T-helper 2 cell treated with Interferon-gamma antibody and Interleukin-4, amounts not matched to agents 100 ng/mL and 5 ng/mL, for 36 hours (primary cell): Measurements from ENCODE around the gene PNKD. TPM values are rescaled to one million over a fixed set of nuclear protein-coding genes. Genes with fewer than 3 reads are reported as not detected.

Experiments
- intact Hi-C: fragments of 100-400 bp; cut with micrococcal nuclease; formaldehyde crosslinking; loops from one replicate; pipeline ENCODE4 v1.15.1; 2023
- total RNA-seq: library from RNA; stranded (reverse); gene quantifications from 2 replicates; pipeline ENCODE4 v1.2.3, GENCODE V29; 2022

The PNKD gene
- total RNA-seq, 1 donor from 2014 or later: 26.3 TPM

DNA sequence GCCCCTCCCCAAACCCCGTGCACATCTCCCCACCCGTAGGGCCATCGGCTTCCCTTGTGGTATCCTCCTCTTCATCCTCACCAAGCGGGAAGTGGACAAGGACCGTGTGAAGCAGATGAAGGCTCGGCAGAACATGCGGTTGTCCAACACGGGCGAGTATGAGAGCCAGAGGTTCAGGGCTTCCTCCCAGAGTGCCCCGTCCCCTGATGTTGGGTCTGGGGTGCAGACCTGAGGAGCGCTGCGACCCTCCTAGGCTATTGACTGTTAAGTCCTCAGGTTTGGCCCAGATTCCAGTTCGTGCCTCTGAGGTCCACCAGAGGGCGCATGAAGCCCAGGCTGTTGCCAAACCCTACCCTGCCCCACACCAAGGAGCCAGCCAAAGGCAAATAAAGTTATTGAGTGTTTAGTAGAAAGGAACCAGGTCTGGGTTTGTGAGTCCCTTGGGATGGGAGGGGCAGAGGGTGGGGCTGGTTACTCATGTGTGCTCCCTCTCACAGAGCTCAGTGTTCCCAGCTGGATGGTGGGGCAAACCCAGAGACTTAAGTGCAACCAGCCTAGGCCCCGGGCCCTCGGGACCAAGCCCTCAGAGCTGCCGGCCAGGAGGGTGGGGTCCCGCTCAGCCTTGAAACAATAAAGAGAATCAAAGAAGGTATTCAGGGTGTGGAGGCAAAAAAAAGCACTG lies 2.4 kb downstream of the PNKD start:
- intact Hi-C loops: loop anchor here (1.0 to 5.0 kb wide), 2 partner anchors 84 to 1270 kb away; partner anchors contain the start of genes CATIP, CHPF and TMEM198

DNA sequence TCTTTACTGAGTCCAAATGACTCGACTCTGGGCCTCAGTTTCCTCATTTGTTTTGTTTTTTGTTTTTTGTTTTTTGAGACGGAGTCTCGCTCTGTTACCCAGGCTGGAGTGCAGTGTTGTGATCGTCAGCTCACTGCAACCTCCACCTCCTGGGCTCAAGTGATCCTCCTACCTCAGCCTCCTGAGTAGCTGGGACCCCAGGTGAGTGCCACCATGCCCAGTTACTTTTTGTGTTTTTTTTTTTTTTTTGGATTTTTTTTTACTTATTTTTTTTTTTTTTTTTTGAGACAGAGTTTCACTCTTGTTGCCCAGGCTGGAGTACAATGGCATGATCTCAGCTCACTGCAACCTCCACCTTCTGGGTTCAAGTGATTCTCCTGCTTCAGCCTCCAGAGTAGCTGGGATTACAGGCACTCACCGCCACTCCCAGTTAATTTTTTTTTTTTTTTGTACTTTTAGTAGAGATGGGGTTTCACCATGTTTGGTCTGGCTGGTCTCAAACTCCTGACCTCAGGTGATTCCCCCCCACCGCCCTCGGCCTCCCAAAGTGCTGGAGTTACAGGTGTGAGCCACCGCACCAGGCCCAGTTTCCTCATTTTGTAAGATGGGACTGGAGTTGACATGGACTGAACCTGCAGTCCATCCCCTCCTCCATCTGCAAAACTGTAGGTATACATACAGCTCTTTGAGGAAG lies 3.0 kb downstream of the PNKD start:
- intact Hi-C loops: loop anchor here (5.0 kb wide), 1 partner anchor 1269 kb away; the partner anchor contains the start of genes CHPF and TMEM198

DNA sequence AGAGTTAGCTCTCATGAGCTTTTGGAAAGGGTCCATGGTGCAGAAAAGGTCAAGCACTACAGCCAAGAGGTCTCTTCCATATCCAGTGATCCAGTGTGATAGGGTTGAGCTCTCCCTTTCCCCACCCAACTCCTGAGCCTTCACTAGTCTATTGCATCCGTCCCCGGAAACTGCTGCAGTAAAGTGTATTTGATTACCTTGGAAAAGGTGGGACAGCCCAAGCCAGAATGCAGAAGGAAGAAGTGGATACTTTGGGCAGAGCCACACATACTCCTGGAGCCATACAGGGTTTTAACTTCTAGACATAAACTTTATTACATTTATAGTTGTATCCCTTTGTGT lies 3.6 kb downstream of the PNKD start:
- intact Hi-C loops: loop anchor here (5.0 kb wide), 1 partner anchor 1268 kb away; the partner anchor contains the start of genes CHPF and TMEM198

DNA sequence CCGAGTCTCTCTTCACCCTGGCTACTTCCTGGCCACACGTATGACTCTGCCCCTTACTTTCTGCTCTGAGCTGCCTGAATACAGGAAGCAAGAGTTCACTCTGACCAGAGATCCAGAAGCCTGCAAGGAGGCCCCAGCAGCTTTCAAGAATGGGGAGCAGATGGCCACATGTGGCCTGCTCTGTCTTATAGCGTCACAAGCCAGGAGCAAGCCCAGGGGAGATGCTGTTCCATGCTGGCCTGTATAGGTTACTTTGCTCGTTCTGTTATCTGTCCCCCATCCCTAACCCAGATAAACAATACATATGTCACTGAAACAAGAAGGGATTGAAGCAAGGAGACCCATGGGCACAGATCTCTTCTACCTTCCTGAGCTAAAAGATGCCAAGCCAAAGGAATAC lies 4.3 kb downstream of the PNKD start:
- intact Hi-C loops: loop anchor here (5.0 kb wide), 1 partner anchor 1268 kb away; the partner anchor contains the start of genes CHPF and TMEM198

DNA sequence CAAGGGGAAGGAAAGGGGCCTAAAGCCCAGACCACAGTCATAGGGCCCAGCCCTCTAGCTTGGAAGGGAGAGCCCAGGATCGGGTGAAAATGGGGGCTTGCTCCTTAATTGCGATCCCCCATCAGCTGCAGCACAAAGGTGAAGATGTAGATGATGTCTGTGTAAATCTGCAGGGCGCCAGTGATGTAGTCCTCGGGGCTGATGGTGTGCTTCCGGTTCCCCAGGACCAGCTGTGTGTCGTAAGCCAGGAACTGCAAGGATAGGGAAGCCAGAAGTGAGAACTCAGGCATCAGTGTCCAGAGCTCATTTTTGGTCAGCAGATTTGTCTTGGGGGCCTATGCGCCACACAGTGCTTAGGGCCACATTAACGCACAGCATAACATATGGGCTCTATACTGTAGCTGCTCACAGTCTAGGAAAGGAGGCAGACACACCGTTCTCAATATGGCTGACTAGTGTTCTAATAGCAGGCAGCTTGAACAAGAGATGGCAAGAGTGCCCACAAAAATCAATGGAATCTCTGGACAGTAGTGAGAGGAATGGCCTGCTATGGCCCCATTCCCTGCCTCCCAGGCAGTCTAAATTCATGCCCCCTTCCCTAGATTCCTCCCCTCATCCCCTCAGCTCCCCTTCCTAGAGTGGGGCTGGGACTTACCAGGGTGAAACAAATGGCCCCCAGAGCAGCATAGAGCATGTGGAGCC lies 5.2 kb downstream of the PNKD start:
- intact Hi-C loops: no loop called here

DNA sequence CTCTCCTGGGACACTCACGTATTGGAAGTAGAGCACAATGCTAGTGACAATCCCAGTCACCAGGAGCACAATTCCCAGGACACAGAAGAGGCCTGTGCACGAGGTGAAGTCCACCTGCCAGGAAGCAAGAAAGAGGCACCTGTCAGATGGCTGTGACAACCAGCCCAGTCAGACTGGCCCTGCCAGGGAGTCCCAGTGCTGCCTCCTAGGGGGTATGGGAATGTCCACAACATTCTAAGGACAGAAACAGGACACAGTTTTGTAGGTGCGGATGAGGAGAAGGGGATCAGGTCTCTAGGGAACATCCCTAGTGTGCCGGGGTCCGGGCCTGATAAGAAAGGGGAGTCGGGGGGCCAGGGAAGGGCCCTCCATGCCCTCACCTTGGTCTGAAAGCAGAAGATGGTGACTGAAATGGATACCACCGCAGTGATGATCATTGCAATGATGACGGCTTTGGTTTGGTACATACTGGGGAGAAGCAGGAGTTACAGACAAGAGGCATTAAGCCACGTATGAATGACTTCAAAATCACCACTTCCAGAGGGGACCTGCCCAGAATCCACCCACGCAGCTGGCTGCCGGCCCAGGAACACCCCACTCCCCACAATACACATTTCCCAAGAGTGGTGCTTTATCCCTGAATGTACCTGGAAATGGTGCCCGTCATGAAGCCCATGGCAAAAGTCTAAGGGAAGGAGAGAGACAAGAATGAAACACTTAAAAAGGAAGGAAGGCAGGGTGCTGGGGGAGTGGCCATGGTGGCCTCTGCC lies 6.9 kb downstream of the PNKD start:
- intact Hi-C loops: no loop called here

DNA sequence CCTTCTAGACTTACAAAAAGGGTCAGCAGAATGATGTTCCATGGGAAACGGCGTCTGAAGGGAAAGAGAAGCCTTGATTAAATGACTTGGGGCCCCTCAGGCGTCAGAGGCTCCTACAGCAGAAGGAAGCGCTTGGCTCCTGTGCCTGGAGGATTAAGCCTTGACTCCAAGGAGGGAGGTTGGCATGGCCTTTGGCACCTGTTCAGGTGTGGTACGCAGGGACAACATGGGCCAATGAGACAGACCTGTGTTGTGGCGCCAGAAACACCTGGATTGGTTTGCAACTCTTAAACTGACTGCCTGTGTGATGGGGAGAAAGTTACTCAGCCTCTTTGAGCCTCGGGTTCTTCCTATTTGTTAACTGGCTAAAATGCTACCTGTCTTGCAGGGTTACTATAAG lies 7.6 kb downstream of the PNKD start:
- intact Hi-C loops: no loop called here

DNA sequence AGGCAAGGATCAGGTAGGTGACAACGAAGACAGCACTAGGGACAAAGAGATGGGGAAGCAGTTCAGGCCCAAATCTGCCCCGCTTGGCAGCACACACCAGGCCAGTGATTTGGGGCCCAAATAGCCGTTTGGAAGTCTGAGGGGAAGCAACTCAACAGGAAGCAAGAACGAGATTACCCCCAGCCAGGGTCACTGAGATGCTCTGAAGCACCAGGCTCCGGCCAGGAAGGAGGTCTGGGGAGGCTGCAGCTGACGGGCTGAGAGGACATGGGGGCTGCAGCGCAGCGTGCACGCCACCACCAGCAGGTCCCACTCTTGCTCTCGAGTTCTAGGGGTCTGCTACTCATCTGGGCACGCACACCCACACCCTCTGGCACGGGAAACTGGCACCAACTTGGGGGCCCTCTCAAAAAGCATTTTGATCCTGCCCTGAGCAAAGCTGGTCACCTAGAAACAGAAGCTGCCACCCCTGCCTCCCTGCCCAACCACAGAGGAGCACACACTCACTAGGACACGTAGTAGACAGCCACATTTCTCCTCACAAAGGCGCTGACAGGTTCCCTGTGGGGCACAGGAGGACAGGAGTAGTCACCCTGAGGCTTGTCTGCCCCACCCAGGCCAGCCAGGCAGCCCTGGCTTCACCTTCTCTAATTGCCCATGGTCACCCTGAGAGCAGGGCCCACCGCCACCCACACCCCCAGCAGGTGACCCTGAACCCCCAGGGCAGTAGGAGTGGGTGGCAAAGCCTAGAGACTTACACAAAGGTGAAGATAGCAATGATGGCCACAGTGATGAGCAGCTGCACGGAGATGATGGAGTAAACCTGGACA lies 8.4 kb downstream of the PNKD start:
- intact Hi-C loops: no loop called here

DNA sequence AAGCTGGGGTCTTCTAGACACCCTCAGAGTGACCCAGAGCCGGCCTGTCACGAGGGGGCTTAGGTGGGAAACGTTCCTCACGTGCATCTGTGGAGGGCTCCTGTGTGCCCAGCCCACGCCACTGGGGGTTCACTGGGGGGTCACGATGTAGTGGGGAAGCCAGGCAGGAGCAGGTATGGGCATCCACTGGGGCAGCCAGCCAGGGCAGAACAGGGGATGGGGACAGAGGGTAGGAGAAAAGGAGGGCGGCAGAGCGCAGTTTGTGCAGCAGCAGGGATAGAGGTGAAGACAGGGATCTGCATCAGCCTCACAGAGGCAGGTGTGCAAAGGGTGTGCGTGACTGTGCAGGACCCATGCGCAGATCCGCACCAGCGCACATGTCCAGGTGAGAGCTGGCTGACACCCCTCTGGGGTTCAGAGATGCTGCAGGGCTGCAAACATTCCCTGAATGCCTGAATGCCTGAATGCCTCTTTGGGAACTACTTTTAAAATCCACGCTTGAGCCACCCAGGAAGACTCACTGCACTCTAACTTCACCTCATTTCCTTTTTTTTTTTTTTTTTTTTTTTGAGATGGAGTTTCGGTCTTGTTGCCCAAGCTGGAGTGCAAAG lies 10.0 kb downstream of the PNKD start:
- intact Hi-C loops: no loop called here

DNA sequence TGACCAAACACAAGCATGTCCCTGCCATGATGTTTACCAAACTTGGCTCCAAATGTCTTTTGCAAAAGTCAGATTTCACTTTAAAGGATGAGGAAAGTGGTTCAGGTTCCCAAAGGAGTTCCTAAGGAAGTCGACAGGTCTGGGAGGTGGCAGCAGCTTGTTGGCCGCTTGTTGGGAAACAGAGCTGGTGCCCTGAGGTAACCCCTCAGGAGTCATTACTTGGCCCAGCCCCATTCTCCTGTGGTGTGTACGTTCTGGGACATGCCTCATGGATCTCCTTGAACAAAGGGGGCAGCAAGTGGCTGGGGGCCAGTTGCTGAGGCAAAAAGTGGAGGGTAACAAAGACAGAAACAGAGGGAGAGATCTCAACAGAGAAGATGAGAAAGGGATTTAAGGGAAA lies 11.1 kb downstream of the PNKD start:
- intact Hi-C loops: no loop called here

DNA sequence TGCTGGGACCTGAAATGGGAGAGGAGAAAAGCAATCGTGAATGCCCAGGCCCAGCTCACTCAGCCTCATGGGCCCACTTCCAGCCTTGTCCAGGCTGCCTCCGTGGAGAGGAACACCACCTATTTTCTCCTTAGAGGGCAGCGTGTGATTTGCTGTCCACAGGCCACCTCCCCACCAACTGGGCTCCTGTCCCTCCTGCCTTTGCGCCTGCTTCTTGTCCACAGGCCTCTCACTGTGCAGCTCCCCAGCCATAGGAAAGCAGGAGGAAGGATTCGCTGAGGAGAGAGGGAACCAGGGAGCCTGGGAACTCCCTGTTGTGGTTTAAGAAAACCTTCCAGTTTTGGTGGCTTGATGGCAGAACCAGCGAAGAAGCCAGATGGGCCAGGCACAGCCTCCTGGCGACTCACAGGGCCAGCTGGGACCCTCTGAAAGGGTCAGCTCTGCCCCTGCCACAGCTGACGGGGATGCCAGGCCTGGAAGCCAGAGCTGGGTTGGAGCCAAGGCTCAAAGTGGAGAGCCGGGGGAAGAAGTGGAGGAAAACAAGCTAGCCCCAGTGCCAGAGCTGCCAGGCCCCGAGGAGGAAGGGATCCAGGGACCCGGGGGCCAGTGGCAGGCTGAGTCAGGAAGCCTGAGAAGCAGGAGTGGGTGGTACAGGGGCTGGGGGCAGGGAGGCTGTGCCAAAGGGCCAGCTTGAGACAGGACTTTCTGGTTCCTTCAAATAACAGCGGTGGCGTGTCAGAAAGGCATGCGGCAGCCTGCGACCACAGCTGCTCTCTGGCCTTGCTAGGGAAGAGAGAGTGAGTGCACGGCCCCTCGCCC lies 12.1 kb downstream of the PNKD start:
- intact Hi-C loops: no loop called here

DNA sequence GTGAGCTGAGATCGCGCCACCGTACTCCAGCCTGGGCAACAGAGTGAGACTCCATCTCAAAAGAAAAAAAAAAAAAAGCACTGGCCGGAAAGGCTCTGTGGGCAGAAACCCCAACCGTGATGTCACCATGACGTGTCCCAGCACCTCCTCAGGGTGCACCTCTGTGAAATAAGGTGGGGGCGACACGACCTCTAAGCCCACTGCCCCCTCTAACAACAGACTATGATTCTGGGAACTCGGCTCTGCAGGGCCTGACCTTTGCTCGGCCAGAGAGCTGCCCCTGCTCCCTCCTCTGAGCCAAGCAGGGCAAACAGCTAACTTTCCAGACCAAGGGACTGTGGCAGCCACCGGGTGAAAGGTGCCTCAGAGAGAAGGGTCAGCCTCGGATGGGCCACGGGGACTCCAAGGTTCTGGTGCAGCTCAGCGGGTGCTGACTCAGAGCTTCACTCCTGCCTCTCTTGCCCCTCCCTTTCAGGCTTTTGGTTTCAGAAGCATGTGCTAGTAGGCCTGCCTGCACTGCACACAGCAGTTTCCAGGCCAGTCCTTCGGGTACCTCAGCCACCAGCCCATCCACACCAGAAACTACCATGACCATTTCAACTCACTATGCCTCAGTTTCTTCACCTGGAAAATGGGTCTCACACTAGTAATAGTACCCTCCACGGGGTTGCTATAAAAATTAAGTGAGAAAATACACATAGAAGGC lies 13.9 kb downstream of the PNKD start:
- intact Hi-C loops: no loop called here

DNA sequence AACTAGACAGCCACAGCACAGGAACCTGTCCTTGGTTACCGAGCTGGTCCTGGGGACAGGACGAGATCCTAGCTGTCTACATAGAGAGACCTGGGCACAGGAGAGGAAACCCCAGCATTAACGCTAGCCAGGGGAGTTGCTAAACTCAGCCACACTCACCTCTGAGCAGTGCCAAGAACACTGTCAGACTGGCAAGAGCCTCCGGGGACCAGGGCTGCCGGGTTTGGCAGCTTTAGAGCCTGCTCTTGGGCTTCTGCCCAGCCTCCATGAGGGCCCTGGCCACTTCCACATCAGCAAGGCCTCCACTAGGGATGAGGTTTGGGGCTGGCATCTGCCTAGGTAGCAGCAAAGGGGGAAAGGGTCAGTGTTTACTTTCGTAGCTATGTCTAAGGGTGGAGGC lies 15.3 kb downstream of the PNKD start:
- intact Hi-C loops: loop anchor here (1.0 to 2.0 kb wide), 5 partner anchors 15 to 611 kb away; partner anchors contain the start of genes AAMP, ARPC2, BCS1L and PNKD

DNA sequence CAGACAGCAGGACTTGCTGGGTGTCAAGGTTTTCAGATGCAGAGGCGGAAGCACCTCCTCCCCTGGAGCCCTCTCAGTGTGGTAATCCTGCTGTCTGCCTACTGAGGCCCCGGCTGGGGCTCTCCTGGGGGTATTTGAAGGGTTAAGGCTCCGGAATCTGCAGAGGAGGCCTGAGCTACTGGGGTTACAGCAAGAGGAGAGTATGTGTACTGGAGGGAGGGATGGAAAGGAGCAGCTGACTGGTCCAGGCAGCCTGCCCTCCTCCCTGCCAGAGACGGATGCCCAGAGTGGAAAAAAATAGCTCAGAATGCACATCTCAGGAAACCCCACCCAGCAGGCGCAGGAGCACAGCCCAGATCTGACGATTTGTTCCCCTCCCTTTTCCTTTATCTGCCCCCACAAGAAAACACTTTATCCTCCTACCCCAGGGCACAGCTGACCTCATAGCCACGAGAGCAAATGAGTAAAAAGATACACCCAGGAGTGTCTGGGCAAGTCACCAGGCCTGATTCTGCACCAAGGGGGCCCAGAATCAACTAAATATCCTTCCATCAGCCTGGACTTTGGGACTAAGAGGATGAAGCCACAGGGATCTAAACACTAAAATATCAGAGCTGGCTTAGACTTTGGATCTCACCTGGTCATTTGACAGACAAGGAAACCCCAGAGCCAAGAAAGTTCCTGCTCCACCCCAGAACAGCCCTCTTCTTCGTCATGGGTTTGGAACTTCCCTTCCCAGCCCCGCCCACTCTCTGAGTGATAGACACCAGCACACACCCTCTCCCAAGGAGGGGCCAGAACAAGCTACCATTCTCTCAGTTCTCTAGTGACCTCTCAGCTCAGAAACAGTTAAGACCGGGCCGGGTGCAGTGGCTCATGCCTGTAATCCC lies 16.5 kb downstream of the PNKD start:
- intact Hi-C loops: loop anchor here (1.0 to 2.0 kb wide), 6 partner anchors 17 to 610 kb away; partner anchors contain the start of genes AAMP, ARPC2, BCS1L and CNOT9

DNA sequence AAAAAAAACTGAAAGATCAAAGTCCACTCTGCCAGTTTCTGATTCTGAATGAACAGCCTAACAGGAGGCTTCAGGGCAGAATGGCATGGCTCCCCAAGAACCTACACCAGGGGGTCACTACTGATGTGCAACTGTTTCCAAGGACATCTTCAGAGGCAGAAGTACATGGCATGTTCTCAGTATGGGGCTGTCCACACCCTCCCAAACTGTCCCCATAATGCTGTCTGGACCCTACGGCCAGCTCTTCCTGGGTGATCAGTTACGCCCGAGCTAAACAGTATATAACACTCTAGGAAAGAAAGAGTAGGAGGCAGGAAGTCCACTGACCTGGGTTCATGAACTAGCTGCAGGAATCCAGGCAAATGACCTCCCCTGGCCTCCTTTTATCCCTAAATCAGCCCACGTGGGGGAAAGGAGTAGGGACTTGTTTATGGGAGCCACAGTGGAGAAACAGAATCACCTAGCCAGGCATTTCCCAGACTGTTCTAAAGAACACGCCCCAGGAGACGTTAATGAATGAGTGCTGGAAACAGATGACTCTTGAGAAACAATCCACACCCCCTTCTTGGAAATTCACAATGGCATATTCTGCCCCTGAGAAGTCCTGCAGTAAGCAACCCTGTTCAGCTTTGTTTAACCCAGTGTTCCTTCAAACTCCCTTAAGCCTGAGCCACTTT lies 19.5 kb downstream of the PNKD start:
- intact Hi-C loops: loop anchor here (2.0 kb wide), 1 partner anchor 67 kb away; the partner anchor contains the start of gene CATIP
